GM21447 (cell line): ENCODE measurements around the gene OR1A1.
"Not testable (repeated sequence)": the region's sequence is repeated elsewhere in the genome, so short reads cannot be mapped to it uniquely, and the experiment has no call there.

Experiments
- ATAC-seq: cut with Tn5 transposase; IDR thresholded peaks from one replicate; pipeline ENCODE4 v1.9.1; 2021; ENCODE audit not compliant: unreplicated experiment

OR1A1 gene

GRCh38 chr17:3207367-3207766 is at the start of gene OR1A1:
Gene OR1A1 (plus strand): TSS chr17:3207667. CDS start chr17:3215621, 7,954 bp downstream.
- no peak for ATAC-seq

- ATAC-seq = no peak
Measured at GRCh38 chr17:3167574-3167973, 39.9 kb upstream of the OR1A1 start.

- no peak for ATAC-seq
Measured at GRCh38 chr17:3189961-3190360, 17.5 kb upstream of the OR1A1 start.

GRCh38 chr17:3197219-3197618 is 10.2 kb upstream of the OR1A1 start, which contains the start of gene OR1A2:
Gene OR1A2 (plus strand): TSS chr17:3197519. CDS start chr17:3197519, 0 bp downstream.
- ATAC-seq = no peak

- ATAC-seq = no peak
Measured at GRCh38 chr17:3208484-3208883, 1.0 kb downstream of the OR1A1 start.

GRCh38 chr17:3213001-3213400 is 5.5 kb downstream of the OR1A1 start:
- no peak for ATAC-seq

GRCh38 chr17:3213587-3213986 is 6.1 kb downstream of the OR1A1 start:
- no peak for ATAC-seq

GRCh38 chr17:3219978-3220377 is 12.5 kb downstream of the OR1A1 start:
- ATAC-seq = not testable (repeated sequence)

GRCh38 chr17:3221850-3222249 is 14.4 kb downstream of the OR1A1 start:
- ATAC-seq = no peak

GRCh38 chr17:3222505-3222904 is 15.0 kb downstream of the OR1A1 start:
- no peak for ATAC-seq

- not testable (repeated sequence) for ATAC-seq
Measured at GRCh38 chr17:3224721-3225352, 17.4 kb downstream of the OR1A1 start.

GRCh38 chr17:3232300-3232699 is 24.8 kb downstream of the OR1A1 start:
- not testable (repeated sequence) for ATAC-seq

- ATAC-seq = not testable (repeated sequence)
Measured at GRCh38 chr17:3238685-3239084, 31.2 kb downstream of the OR1A1 start.

GRCh38 chr17:3241044-3241443 is 33.6 kb downstream of the OR1A1 start:
- not testable (repeated sequence) for ATAC-seq

GRCh38 chr17:3244841-3245240 is 37.4 kb downstream of the OR1A1 start:
- not testable (repeated sequence) for ATAC-seq

- not testable (repeated sequence) for ATAC-seq
Measured at GRCh38 chr17:3249013-3249412, 41.5 kb downstream of the OR1A1 start.

GRCh38 chr17:3256575-3256974 is 49.1 kb downstream of the OR1A1 start:
- no peak for ATAC-seq

GRCh38 chr17:3260163-3260562 is 52.7 kb downstream of the OR1A1 start:
- no peak for ATAC-seq

GRCh38 chr17:3260600-3260999 is 53.1 kb downstream of the OR1A1 start:
- ATAC-seq = no peak
